ENCODE measurements around the gene RAMP2. TPM values are rescaled to one million over a fixed set of nuclear protein-coding genes. Genes with fewer than 3 reads are reported as not detected.

Gene RAMP2
- total RNA-seq, 2 donors from 2014 or later = 16.3 TPM

DNA sequence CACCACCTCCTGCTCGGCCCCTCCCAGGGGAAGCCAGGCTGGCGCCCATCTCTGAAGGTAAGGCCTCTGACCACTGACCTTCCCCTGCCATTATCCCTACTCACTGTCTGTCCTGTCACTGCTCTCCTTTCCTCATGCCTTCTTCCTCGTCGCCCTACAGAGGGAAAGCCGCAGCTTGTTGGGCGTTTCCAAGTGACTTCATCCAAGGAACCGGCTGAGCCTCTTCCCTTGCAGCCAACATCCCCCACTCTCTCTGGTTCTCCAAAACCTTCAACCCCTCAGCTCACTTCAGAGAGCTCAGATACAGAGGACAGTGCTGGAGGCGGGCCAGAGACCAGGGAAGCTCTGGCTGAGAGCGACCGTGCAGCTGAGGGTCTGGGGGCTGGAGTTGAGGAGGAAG is 34.4 kb downstream of the RAMP2 start:
- DNase-seq (ENCODE audit: low spot score) = no peak
- TF ChIP-seq, protein P1, sequence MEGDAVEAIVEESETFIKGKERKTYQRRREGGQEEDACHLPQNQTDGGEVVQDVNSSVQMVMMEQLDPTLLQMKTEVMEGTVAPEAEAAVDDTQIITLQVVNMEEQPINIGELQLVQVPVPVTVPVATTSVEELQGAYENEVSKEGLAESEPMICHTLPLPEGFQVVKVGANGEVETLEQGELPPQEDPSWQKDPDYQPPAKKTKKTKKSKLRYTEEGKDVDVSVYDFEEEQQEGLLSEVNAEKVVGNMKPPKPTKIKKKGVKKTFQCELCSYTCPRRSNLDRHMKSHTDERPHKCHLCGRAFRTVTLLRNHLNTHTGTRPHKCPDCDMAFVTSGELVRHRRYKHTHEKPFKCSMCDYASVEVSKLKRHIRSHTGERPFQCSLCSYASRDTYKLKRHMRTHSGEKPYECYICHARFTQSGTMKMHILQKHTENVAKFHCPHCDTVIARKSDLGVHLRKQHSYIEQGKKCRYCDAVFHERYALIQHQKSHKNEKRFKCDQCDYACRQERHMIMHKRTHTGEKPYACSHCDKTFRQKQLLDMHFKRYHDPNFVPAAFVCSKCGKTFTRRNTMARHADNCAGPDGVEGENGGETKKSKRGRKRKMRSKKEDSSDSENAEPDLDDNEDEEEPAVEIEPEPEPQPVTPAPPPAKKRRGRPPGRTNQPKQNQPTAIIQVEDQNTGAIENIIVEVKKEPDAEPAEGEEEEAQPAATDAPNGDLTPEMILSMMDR (IDR thresholded peaks at IDR 0.05) = no peak
- TF ChIP-seq POLR2AphosphoS5 (IDR thresholded peaks at IDR 0.05) (no peak), POLR2A (IDR thresholded peaks at IDR 0.05) (no peak)
- Histone ChIP-seq H3K4me3 (no peak overlapping the region), H3K27ac (peak overlapping the region in 1 of 2 donors; percentile 19), H3K36me3 (no peaks in the 10 kb centered on the region), H3K9me3 (no peaks in the 10 kb centered on the region), H3K27me3 (replicated peaks; ENCODE audit: insufficient read depth) (no peaks in the 10 kb centered on the region), H3K4me1 (replicated peaks) (no peaks in the 10 kb centered on the region)
- 78% methylated on average over 10 of the region's 10 CpGs for WGBS
- intact Hi-C loops (cut with DNase I) = no loop called here

DNA sequence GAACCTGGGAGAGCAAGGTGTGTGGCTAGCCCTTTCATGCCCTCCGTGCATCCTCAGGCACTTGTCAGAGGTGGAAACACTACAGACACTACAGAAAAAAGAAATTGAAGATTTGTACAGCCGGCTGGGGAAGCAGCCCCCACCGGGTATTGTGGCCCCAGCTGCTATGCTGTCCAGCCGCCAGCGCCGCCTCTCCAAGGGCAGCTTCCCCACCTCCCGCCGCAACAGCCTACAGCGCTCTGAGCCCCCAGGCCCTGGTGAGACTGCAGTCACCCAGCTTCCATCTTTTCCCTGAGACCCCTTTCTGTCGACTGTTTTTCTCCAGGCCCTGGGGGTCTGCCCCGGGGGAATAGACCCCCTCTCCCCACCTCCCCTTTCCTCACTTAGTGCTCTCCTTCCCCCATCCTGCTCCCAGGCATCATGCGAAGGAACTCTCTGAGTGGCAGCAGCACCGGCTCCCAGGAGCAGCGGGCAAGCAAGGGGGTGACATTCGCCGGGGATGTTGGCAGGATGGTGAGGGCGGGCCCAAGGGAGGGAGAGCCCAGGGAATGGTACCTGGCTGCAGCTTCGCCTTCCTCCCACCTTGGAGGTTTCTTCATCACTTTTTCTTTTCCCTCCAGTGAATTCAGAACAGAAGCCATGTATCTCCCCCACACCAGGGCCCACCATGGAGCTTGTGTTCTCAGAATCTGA is 35.2 kb downstream of the RAMP2 start:
- Histone ChIP-seq H3K36me3 (no peaks in the 10 kb centered on the region), H3K4me3 (no peak overlapping the region), H3K27me3 (replicated peaks; ENCODE audit: insufficient read depth) (no peaks in the 10 kb centered on the region), H3K9me3 (no peaks in the 10 kb centered on the region), H3K4me1 (replicated peaks) (no peaks in the 10 kb centered on the region), H3K27ac (peak overlapping the region in 1 of 2 donors; percentile 85)
- 87% methylated on average over 18 of the region's 18 CpGs for WGBS
- TF ChIP-seq POLR2A (IDR thresholded peaks at IDR 0.05) (no peak), POLR2AphosphoS5 (IDR thresholded peaks at IDR 0.05) (no peak)
- TF ChIP-seq, protein P1 (IDR thresholded peaks at IDR 0.05) = no peak
- intact Hi-C loops (cut with DNase I) = no loop called here
- DNase-seq (ENCODE audit: low spot score) = no peak

DNA sequence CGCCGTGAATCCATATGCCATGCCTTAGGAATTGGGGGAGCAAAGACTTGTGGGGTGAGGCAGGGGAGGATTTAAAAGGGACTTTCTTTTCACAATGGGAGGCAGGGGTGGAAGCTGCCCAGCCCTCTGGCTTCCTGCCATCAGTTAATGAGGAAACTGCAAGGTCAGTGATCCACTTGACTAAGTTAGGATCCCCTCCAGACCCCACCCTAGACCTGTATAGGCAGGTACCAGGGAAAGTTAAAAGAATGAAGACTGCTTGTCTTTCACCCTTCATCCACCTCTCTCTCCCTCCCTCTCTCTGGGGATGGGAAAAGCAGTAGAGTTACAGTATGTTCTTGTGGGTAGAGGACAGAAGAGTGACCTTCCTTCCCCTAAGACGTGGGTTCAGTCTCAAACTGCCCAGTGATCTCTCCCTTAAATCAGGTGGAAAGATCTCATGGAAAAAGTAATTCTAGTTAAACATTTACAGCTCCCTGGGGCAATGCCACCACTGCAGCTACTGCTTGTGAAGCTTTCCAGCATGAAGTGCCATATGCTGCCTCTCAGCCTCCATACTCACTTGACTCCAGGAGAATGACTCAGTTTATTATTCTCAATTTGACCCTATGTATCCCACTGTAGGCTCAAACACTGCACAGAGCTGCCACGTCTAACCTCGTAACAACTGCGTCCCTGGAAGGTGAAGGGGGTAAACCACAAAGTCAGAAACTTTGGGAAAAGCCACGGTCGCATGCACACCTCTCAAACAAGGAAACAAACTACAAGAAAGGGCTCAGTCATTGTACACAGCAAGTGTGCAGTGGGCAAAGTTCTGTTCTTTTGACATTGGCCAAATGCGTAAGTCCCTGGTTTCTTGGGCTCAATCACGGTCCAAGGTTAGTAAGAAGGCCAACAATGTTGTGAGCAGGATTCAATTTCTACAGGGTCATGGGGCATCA is 36.3 kb downstream of the RAMP2 start:
- intact Hi-C loops (cut with DNase I) = no loop called here
- Histone ChIP-seq H3K27me3 (replicated peaks; ENCODE audit: insufficient read depth) (no peaks in the 10 kb centered on the region), H3K36me3 (no peaks in the 10 kb centered on the region), H3K9me3 (no peaks in the 10 kb centered on the region), H3K27ac (peak overlapping the region; percentile 85 to 88), H3K4me1 (replicated peaks) (no peaks in the 10 kb centered on the region), H3K4me3 (peak overlapping the region; percentile 66 to 75)
- WGBS = 70% methylated on average over 10 of the region's 10 CpGs
- TF ChIP-seq POLR2AphosphoS5 (IDR thresholded peaks at IDR 0.05) (peak; percentile 47), POLR2A (IDR thresholded peaks at IDR 0.05) (no peak)
- DNase-seq (ENCODE audit: low spot score) = no peak

DNA sequence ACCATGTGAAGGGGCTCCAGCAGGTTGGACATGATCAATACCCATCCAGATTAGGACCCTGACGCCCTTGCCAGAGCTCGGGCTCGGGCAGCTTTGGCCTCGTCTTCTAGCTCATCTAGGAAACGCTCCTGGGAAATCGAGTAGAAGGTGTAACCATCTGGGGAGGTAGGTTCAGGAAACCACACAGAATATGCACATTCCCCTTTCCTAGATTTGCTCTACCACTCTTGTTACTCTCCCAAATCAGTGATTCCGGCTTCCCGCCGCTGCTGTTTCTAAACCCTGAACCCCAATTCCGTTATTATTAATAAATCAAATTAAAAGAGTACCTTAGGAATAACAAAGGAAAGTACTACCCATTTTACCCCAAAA is 37.0 kb downstream of the RAMP2 start:
- Histone ChIP-seq H3K27ac (peak overlapping the region; percentile 85 to 88), H3K36me3 (no peaks in the 10 kb centered on the region), H3K9me3 (no peaks in the 10 kb centered on the region), H3K4me3 (peak overlapping the region; percentile 66 to 75), H3K27me3 (replicated peaks; ENCODE audit: insufficient read depth) (no peaks in the 10 kb centered on the region), H3K4me1 (replicated peaks) (no peaks in the 10 kb centered on the region)
- DNase-seq (ENCODE audit: low spot score) = no peak
- intact Hi-C loops (cut with DNase I) = no loop called here
- no peak for TF ChIP-seq POLR2AphosphoS5 (IDR thresholded peaks at IDR 0.05)
- TF ChIP-seq, protein P1 (IDR thresholded peaks at IDR 0.05) = no peak
- no peak for TF ChIP-seq POLR2A (IDR thresholded peaks at IDR 0.05)
- WGBS = 18% methylated on average over 10 of the region's 10 CpGs
